Natural killer cell treated with Interleukin-12 subunit alpha and Interleukin-12 subunit beta and Interleukin-15 and Interleukin-18, amount 100 ng/mL, for 72 hours (primary cell): ENCODE data around the gene MAP3K14. TPM values are rescaled to one million over a fixed set of nuclear protein-coding genes. Genes with fewer than 3 reads are reported as not detected.

Source experiments
- ATAC-seq, 2 donors: fragments of 150-1000 bp; cut with Tn5 transposase in 1 of 2; sonication (Bioruptor Pico), chemical (Tn5 transposase) in 1 of 2; 2 replicates each; pipeline ENCODE4 v1.10.0; 2021
- DNase-seq: peaks from one replicate; pipeline ENCODE4 v3.0.0; 2022; ENCODE audit warnings: low spot score
- H3K27ac Mint-ChIP-seq, 2 donors: 1 replicate in 1 of 2; 2 replicates in 1 of 2; pipeline ENCODE4 v1.8.0; 2022; ENCODE audit warnings: mixed read lengths in 2 of 2, mild to moderate bottlenecking in 1 of 2, moderate library complexity in 1 of 2
- H3K27me3 Mint-ChIP-seq, 2 donors: 1 replicate in 1 of 2; 2 replicates in 1 of 2; pipeline ENCODE4 v1.8.0; 2022; ENCODE audit warnings: mixed read lengths in 2 of 2
- H3K36me3 Mint-ChIP-seq: one replicate; pipeline ENCODE4 v1.8.0; 2022; ENCODE audit warnings: mixed read lengths
- H3K4me1 Mint-ChIP-seq, 2 donors: 1 replicate in 1 of 2; 2 replicates in 1 of 2; pipeline ENCODE4 v1.8.0; 2022; ENCODE audit warnings: low read depth in 2 of 2, mixed read lengths in 2 of 2, mild to moderate bottlenecking in 1 of 2
- H3K4me3 Mint-ChIP-seq: one replicate; pipeline ENCODE4 v1.8.0; 2022; ENCODE audit warnings: mixed read lengths
- H3K9me3 Mint-ChIP-seq: 2 replicates; pipeline ENCODE4 v1.8.0; 2022; ENCODE audit warnings: mixed read lengths
- total RNA-seq, 2 donors: library from RNA; stranded (reverse); gene quantifications; one replicate each; pipeline ENCODE4 v1.2.3, GENCODE V29; 2022

The MAP3K14 gene
- total RNA-seq, 2 donors from 2014 or later = 65.9 to 75.4 TPM

DNA sequence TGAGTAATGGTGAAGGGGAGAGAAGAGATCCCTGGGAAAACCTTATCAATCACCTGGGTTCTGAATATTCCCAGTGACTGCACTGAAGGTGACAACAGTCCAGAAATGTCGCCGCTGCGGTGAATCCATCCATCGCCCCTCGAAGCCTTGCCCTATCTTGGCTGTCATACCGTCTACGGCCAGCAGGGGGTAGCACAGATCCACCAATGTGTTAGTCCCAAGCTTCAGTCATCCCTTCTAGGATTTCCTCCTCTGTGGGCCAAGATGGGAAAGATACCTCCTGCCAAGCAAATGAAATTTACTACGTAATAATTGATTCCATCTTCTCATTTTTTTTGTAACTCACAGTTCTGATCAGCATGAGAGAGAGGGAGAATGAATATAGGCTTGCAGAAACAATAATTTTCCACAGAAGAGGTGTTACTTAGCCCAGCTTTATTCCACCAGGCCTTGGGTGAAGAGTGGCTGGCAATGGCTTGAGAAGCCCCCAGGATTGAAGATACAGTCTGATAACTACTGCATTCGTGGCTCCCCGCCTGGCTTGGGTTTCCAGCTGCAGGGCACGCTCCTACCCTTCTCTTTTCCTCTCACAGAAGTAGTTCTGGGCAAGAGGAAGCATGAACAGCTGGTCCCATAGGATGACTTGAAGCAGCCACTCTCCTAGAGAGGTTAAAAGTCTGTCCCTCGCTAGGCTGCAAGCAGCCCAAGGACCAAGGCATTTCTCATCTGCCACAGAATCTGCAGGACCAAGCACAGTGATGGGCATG is 97.7 kb downstream of the MAP3K14 start:
- Mint-ChIP-seq H3K4me3 (peak overlapping the region; percentile 81), H3K36me3 (no peaks in the 10 kb centered on the region), H3K27me3 (no peaks in the 10 kb centered on the region), H3K27ac (peak overlapping the region; percentile 71 to 81), H3K4me1 (peaks cover 32 to 35% of the 10 kb centered on the region in 2 donors), H3K9me3 (no peaks in the 10 kb centered on the region)
- ATAC-seq (peak; percentile 41 to 59), DNase-seq (peak; percentile 87)

Other genes starting within 250 kb of the MAP3K14 start
- 1 to 10 TPM; 2.7 to 5.9 TPM for gene PLCD3, start 184.5 kb downstream of the MAP3K14 start, total RNA-seq
- 10 to 100 TPM in 1 of 2 donors, 1 to 10 TPM in 1; 8.3 to 14.8 TPM for gene ACBD4, start 181.3 kb downstream of the MAP3K14 start, total RNA-seq
- 10 to 100 TPM; 48.0 to 66.9 TPM for gene HEXIM1, start 168.5 kb downstream of the MAP3K14 start, total RNA-seq
- gene HEXIM2, start 155.1 kb downstream of the MAP3K14 start, total RNA-seq = 10 to 100 TPM in 1 of 2 donors, 1 to 10 TPM in 1; 6.1 to 10.7 TPM
- gene FMNL1, start 95.1 kb downstream of the MAP3K14 start, total RNA-seq = 100 to 1,000 TPM; 280 to 380 TPM
- gene SPATA32, start 54.9 kb downstream of the MAP3K14 start, total RNA-seq = under 1 TPM; 0.62 to 0.81 TPM
- gene ARHGAP27, start 115.8 kb upstream of the MAP3K14 start, total RNA-seq = 100 to 1,000 TPM in 1 of 2 donors, 10 to 100 TPM in 1; 79.1 to 102 TPM
- gene PLEKHM1, start 173.7 kb upstream of the MAP3K14 start, total RNA-seq = 10 to 100 TPM; 63.1 to 68.1 TPM